Stimulated activated naive CD4-positive, alpha-beta T cell (primary cell): ENCODE measurements around the gene MED15.
A peak's percentile ranks its signal among the peaks of the same experiment; 100 is the strongest.
"Not testable (repeated sequence)": the region's sequence is repeated elsewhere in the genome, so short reads cannot be mapped to it uniquely, and the experiment has no call there.

Experiments
- DNase-seq, 6 experiments: peaks; one replicate each; lab custom pipeline; 2025; lab: John Stamatoyannopoulos, UW

MED15 gene

DNA sequence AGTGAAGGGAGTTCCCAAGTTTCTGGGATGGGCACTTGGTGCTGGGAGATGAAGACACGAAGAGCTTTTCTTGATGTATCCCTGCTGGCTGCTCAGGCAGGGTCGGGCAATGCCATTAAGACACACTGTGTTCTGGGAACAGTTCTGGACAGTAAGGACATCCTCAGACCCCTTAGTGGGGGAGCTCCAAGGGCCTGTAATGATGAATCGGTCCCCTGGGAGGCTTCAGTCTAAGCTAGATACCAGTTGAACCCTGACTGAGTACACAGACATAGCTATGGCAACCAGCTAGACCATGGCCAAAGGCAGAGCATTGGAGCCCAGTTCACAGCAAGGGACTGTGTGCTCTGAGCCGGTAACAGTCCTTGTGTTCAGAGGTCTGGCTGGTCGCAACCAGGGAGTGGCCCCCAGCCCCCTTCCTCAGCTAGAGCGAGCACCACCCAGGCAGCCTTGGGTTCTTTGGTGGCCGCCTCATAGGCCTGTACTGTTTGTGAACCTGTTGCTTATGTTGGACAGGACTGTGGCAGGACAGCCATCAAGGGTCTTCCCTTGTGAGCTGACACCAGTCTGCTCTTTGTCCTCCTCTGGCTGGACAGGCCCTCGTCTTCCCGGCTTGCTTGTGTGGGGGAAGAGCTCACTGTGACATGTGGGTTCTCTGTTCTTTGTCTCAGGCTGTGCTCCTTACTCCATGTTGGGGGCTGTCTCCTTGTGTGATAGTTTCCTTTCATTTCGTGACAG lies 25.0 kb downstream of the MED15 start:
- no peak for DNase-seq

- DNase-seq = no peak
Measured at GRCh38 chr22:20533095-20533878, 25.9 kb downstream of the MED15 start.

- no peak for DNase-seq
Measured at GRCh38 chr22:20533879-20534265, 26.5 kb downstream of the MED15 start.

- DNase-seq = no peak
Measured at GRCh38 chr22:20536590-20537324, 29.3 kb downstream of the MED15 start.

- no peak for DNase-seq
Measured at GRCh38 chr22:20537325-20537756, 29.9 kb downstream of the MED15 start.

GRCh38 chr22:20537983-20538382 lies 30.6 kb downstream of the MED15 start:
- no peak for DNase-seq

DNA sequence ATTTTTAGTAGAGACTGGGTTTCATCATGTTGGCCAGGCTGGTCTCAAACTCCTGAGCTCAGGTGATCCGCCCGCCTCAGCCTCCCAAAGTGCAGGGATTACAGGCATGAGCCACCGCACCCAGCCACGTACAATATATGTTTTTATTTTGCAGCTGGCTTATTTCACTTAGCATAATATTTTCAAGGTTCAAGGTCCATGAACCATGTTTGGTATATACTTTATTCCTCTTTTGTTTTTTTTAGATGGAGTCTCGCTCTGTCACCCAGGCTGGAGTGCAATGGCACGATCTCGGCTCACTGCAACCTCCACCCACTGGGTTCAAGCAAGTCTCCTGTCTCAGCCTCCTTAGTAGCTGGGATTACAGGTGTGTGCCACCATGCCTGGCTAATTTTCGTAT lies 31.5 kb downstream of the MED15 start:
- DNase-seq = not testable (repeated sequence)

GRCh38 chr22:20542055-20542454 lies 34.6 kb downstream of the MED15 start:
- DNase-seq = no peak

DNA sequence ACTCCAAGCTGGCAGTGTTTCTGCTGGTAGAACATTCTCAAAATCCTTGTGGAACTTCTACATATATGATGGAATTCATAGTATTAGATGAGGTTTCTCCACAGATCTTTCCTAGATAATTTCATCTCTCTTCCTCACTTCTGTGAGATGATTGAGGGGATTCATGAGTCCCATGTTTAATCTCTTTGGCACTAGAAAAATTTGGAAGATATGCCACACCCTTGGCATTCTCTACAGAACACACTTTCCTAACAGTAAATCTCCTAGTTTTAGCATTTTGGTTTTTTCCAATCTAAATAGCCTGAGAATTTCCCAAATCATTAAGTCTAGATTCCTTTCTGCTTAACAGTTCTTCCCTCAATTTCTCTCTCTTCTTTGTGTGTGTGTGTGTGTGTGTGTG lies 35.3 kb downstream of the MED15 start:
- DNase-seq = no peak

GRCh38 chr22:20545318-20545634 lies 37.9 kb downstream of the MED15 start:
- not testable (repeated sequence) for DNase-seq

DNA sequence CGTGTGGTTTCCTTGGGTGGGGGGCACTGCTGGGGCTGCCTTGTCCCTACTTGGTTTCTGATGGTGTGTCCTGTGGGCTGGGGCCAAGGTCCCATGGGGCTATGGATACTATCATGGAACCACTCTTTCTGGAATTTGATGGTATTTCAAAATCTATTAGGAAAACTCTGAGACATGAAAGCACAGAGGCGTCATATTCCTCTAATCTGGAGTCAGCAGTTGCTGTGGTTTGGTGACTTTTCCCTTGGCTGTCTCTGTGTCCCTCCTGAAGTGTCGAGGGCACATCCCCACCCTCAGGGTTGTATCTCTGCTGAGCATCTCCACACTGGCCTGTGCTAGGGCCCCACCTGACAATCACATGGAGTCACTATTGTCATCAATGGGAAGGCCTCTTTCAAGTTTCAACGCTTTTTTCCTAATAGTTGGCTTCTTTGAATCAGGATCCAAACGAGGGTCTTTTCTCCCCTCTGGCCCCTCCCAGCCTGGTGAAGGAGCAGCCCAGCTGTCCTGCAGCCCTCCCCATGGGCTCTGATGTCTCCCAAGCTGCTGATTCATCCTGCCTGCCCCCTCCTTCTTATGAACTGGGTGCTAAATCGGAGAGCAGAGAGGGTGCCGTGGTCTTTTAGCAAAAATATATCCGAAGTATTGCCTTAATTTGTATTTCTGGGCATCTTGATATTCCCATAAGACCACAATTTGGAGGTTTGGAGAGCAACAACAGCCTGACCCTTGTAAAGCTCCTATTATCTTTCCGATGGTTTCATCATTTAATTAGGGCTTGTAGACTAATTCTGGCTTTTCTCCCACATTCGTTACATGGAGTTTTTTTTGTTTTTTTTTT lies 38.5 kb downstream of the MED15 start:
- DNase-seq = no peak

DNA sequence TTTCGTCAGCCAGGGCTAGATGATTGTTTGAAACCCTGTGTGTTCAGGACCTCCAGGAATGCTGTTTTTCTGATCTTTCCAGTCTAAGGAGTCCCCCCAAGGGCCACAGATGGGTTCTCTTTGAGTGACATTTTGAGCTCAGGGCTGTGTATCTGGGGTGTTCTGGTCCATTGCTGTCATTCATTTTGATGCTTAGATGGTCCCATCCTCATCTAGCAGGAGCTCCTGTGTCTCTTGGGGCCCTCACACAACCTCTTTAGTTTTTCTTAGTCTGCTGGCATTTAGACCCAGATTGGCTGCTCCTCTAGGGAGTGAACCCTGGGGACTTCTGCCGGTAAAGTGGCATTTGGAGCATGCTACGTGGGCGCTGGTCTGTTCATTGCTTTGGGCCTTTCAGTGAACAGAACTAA lies 39.1 kb downstream of the MED15 start:
- no peak for DNase-seq

DNA sequence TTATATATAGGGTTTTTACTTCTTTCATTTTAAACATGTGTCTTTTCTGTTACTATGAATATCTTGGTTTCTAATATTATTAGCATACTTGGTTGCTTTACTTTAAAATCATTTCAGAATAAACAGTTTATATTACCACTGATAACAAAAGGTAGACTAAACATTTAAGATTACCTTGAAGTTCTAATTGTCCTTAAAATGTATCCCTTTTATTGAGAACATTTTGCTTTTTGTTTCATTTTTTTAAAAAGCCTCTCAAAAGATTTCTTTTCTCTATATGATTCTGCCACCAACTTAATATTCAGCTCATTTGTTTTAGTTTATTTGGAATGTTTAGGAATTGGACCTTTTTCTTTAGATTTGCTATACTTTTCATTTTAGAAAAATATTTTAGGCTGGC lies 39.6 kb downstream of the MED15 start:
- no peak for DNase-seq

DNA sequence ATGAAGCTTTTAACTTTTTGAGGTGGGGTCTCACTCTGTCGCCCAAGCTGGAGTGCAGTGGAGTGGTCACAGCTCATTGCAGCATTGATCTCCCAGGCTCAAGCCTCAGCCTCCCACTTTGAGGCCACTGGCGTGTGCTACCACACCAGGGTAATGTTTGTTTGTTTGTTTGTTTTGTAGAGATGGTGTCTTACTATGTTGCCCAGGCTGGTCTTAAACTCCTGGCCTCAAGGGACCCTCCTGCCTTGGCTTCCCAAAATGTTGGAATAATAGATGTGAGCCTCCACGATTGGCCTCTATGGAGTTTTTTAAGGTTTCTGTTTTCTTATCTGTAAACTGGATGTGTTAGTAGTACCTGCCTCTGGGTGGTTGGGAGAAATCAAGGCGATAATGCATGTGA lies 41.4 kb downstream of the MED15 start:
- no peak for DNase-seq

GRCh38 chr22:20549232-20549841 lies 41.9 kb downstream of the MED15 start:
- DNase-seq = peak; percentile 52 to 80 (median 66)

DNA sequence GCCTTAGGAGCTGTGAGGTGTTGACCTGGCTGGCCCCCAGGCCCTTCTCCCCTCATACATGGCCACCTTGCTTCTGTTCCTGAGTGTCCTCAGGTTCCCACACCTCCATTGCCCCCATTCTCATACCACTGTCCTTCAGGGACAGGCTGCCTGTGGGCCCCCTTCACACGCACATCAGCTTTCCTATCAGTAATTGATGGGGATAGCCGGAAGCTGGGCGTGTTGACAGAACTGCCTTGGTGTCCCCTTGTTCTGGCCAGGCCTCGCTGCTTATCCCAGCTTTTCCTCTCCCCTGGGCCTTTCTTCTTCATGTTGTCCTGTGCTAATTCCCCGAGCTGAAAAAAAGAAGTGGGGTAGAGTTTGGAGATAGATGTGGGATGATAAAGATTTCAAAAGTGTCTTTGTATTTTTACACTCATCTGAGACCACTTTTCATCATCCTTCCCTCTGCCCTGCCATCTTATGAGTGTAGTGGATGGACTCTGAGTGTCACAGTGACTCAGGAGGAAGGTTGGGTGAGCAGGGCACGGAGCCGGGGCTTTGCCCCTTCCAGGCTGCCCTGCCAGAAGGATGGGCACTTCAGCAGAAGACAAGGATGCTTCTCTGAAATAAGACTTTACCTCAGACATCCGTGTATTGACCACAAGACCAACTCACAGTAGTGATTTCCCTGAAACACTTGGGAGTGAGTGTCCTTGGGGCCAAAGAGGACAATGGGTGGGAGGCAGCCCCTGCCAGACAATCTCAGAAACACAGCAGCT lies 42.8 kb downstream of the MED15 start:
- no peak for DNase-seq

DNA sequence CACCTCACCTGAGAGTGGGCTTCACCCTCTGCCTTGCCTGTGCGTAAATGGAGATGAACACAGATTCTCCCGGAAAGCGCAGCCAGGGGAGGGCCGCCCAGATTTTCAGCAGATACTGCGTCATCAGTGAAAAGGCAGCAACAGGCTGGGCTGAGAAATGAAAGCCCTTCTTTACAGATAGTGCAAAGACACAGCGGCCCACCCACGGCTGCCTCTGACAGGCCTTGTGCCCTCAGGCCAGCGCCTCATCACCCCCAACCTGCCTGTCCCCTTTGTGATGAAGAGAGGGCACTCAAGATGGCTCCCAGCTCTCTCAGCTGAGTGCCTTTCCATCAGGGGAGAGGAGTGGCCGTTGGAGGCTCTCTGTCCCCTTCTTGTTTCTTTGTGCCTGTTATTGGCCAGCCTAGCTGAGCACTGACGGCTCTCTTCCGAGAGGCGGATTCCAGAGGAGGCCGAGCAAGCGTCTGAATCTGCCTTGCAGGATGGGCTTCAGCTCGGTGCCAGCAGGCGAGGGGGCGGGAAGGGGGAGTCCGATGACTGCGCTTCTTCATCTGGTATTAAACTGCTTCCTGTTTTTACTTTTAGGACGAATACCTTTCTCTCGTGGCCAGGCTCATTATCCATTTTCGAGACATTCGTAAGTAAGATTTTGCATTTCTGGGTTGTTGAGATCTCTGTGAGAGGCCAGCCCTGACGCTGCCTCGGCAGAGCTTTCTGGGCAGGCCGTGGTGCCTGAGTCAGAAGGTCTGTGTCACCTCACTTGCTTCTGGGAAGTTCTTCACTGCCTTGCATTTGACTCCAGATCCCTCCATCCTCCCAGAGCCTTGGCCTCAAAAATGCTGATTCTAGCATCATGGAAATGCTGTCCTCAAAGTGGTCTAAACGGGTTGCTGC lies 43.7 kb downstream of the MED15 start:
- DNase-seq = peak in 5 of 6 experiments; percentile 23 to 62 (median 42)

GRCh38 chr22:20551805-20552442 lies 44.5 kb downstream of the MED15 start:
- peak in 3 of 6 experiments; percentile 13 to 20 (median 15) for DNase-seq
